CD4-positive, alpha-beta T cell treated with Interleukin-6 for 4 hours (primary cell): ENCODE results near the gene DNAJB2.
"Not testable (repeated sequence)": the region's sequence is repeated elsewhere in the genome, so short reads cannot be mapped to it uniquely, and the experiment has no call there.

Experiments
- DNase-seq: peaks from one replicate; pipeline ENCODE4 v3.0.0-alpha.2; 2020; ENCODE audit warnings: mixed read lengths

The DNAJB2 gene

DNA sequence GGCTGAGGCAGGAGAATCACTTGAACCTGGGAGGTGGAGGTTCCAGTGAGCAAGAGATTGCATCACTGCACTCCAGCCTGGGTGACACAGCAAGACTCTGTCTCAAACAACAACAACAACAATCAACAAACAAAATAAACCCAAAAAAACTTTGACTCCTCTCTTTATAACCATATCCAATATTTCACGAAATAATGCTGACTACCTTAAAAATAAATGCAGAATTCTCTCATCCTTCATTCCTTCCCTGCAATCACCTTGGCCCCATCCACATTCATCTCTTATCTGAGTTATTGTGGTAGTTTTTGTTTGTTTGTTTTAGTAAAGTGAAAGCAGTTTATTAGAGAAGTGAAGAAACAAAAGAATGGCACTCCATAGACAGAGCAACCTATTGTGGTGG is 26.9 kb downstream of the DNAJB2 start:
- DNase-seq, result no peak

- DNase-seq, result peak; percentile 69
Observed at GRCh38 chr2:219308142-219309101, 29.3 kb downstream of the DNAJB2 start.

DNA sequence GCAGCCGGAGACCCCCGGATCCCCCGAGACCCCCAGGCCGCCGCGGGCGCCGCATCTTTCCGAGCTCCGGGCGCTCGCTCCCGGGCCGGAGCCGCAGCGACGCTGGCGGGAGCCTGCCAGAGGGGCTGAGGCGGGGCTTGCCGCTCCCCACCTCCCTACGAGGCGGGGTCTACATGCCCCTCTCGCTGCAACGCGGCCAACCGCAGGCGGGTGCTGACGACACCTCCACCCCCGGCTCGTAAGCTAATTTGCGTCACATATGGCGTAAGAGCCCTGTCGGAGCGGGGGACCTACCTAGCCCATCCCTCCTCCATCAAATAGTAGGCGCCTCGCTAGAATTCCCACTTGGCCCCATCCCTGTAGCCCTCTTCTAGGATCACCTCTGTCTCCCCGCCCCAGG is 30.1 kb downstream of the DNAJB2 start, which contains the start of gene PTPRN:
Gene PTPRN, minus strand, starts transcription at position 124 of the 400 bp plus-strand sequence. Its CDS starts 69 bp downstream, at position 55.
- DNase-seq, result no peak

- not testable (repeated sequence) for DNase-seq
Observed at GRCh38 chr2:219312683-219313263, 33.6 kb downstream of the DNAJB2 start.

DNA sequence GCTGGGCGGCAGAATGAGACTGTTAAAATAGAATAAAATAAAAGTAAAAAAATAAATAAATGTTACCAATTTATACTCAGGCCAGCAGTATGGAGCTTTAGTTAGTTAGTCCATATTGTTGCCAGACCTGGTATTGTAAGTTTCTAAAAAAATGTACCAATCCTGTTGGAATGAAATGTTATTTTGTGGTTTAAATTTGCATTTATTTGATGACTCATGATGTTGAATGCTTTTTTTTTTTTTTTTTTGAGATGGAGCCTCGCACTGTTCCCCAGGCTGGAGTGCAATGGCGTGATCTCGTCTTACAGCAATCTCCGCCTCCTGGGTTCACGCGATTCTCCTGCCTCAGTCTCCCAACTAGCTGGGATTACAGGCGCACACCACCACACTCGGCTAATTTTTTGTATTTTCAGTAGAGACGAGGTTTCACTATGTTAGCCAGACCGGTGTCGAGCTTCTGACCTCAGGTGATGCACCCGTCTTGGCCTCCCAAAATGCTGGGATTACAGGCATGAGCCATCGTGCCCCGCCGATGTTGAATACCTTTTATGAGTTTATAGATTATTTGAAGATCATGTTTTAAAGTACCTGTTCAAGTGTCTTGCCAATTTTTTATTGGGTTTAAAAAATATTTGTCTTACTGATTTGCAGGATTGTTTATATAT is 35.8 kb downstream of the DNAJB2 start:
- DNase-seq, result no peak

- no peak for DNase-seq
Observed at GRCh38 chr2:219323434-219323833, 44.3 kb downstream of the DNAJB2 start.

DNA sequence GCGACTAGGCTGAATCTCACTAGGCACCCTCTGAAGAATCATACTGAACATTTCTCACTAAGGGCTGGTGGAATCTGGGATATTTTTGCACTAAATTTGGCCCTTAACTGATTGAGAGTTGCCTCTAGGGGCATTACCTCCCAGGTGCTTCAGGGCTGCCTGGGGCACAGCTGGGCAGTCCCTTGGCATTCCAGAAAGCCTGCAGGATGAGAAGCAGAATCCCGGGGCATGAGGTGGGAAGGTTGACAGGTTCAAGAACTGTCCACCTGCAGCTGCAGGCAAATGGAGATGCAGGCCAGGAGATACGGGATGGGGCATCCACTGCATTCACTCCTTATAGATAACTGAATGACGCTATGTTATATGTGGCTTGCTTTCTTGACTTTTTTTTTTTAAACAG is 46.0 kb downstream of the DNAJB2 start:
- DNase-seq, result no peak

DNA sequence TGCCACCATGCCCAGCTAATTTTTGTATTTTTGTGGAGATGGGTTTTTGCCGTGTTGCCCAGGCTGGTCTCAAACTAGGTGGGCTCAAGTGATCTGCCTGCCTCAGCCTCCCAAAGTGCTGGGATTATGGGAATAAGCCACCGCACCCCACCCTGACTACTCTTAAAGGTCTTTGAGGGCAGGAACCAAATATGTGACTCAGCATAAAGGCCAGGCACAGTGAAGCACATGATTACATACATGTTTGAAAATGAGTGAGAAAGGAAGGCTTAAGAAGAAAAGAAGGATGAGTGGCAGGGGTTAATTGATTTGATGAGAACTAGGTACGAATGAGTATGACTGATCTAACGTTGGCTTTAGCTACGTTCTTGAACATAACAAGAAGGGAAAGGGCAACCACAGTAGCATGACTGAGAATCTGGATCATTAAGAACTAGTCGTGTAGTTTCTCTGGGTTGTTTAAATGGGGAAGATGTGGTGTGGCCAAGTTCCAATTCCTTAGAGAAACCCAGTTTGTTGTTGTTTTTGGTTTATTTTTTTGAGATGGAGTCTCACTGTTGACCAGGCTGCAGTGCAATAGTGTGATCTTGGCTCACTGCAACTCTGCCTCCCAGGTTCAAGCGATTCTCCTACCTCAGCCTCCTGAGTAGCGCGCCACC is 46.6 kb downstream of the DNAJB2 start:
- DNase-seq, result no peak

GRCh38 chr2:219327719-219328118 is 48.6 kb downstream of the DNAJB2 start:
- DNase-seq, result no peak

- peak; percentile 25 for DNase-seq
Observed at GRCh38 chr2:219331560-219332213, 52.5 kb downstream of the DNAJB2 start.

GRCh38 chr2:219332542-219332941 is 53.4 kb downstream of the DNAJB2 start, which contains the start of gene RESP18:
Gene RESP18, minus strand, starts transcription at chr2:219332744.
- no peak for DNase-seq

DNA sequence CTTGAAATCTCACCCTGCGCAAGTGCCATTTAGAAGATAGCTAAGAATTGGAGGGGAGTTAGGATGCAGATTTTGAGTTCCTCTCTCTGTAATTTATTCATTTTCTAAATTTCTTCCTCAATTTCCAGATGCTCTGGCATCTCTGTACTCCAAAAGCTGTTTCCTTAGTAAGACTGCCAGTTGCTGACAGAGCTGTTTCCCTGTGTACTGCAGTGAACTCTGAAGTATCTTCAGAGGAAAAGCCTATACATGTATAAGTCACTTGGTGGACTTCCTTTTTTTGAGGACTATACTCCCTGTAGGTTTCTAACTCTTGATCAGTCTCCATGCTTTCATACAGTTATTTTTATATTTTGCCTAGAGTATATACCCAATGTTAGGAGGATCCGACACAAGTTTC is 54.9 kb downstream of the DNAJB2 start:
- no peak for DNase-seq

- no peak for DNase-seq
Observed at GRCh38 chr2:219335373-219335786, 56.2 kb downstream of the DNAJB2 start.
